GM06990 (cell line): Measurements from ENCODE around the gene TSPAN9.

Experiments
- DNase-seq: peaks from one replicate; pipeline ENCODE4 v3.0.0-alpha.2; 2011; ENCODE audit not compliant: insufficient read length; ENCODE audit errors: extremely low read depth
- H3K27me3 ChIP-seq: replicated peaks from 2 replicates; pipeline ENCODE4 v1.6.0; 2011; ENCODE audit warnings: low read length; ENCODE audit not compliant: control insufficient read depth, insufficient read depth
- H3K36me3 ChIP-seq: 2 replicates; pipeline ENCODE4 v1.5.1; 2011; ENCODE audit warnings: low read length; ENCODE audit not compliant: control insufficient read depth, insufficient read depth
- H3K4me3 ChIP-seq: replicated peaks from 2 replicates; pipeline ENCODE4 v1.5.1; 2011; ENCODE audit warnings: low read depth, mild to moderate bottlenecking, control low read depth, low read length
- TF ChIP-seq, protein P1 (sequence below): IDR thresholded peaks from 2 replicates; pipeline ENCODE4 v1.5.1; 2011; ENCODE audit warnings: low read length, control low read depth, mild to moderate bottlenecking, inconsistent platforms; ENCODE audit not compliant: insufficient read depth, poor library complexity, severe bottlenecking

TSPAN9 gene

DNA sequence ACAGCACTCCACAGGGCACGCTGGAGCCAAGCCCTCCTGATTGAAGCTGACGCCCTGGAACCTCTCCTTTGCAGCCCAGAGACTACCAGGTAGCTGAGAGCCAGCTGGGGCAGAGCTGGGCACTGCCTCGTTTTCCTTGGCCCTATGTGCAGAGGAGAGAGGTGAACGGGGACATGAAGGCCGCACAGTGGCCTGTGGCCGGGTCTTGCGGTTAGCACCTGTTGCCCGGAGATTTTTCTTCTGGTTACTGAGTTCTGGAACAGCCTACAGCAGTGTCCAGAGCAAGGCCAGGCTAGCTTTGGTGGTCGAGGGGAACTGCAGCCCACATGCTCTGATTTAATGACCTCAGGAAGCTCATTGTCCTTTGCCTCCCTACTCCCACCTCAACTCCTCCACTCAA is 212.5 kb downstream of the TSPAN9 start:
- peaks cover 2% of the 10 kb centered on the region for H3K27me3 ChIP-seq
- H3K36me3 ChIP-seq = no peaks in the 10 kb centered on the region
- TF ChIP-seq, protein P1, sequence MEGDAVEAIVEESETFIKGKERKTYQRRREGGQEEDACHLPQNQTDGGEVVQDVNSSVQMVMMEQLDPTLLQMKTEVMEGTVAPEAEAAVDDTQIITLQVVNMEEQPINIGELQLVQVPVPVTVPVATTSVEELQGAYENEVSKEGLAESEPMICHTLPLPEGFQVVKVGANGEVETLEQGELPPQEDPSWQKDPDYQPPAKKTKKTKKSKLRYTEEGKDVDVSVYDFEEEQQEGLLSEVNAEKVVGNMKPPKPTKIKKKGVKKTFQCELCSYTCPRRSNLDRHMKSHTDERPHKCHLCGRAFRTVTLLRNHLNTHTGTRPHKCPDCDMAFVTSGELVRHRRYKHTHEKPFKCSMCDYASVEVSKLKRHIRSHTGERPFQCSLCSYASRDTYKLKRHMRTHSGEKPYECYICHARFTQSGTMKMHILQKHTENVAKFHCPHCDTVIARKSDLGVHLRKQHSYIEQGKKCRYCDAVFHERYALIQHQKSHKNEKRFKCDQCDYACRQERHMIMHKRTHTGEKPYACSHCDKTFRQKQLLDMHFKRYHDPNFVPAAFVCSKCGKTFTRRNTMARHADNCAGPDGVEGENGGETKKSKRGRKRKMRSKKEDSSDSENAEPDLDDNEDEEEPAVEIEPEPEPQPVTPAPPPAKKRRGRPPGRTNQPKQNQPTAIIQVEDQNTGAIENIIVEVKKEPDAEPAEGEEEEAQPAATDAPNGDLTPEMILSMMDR = no peak
- no peak overlapping the region for H3K4me3 ChIP-seq
- DNase-seq = no peak

DNA sequence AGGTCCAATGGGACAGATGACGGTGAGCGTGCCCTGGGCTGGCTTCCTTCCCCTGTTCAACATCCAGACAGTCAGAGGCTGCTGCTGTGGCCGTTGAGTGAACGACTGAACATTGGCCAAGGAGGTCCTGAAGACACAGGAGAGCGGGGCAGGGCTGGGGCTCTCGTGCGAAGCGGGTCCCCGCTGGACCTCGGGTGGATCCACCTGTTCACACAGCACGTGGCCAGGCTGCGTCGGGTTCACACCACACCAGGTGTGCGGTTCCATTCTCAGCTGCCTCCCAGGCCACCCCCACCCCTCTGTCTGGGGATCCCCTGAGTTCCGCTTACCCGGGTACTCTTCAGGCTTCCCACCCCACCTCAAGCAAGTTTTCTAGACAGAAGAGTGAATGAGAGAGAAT is 214.8 kb downstream of the TSPAN9 start:
- DNase-seq = no peak
- Histone ChIP-seq H3K27me3 (peaks cover 1% of the 10 kb centered on the region), H3K4me3 (no peak overlapping the region), H3K36me3 (no peaks in the 10 kb centered on the region)
- TF ChIP-seq, protein P1 = no peak

DNA sequence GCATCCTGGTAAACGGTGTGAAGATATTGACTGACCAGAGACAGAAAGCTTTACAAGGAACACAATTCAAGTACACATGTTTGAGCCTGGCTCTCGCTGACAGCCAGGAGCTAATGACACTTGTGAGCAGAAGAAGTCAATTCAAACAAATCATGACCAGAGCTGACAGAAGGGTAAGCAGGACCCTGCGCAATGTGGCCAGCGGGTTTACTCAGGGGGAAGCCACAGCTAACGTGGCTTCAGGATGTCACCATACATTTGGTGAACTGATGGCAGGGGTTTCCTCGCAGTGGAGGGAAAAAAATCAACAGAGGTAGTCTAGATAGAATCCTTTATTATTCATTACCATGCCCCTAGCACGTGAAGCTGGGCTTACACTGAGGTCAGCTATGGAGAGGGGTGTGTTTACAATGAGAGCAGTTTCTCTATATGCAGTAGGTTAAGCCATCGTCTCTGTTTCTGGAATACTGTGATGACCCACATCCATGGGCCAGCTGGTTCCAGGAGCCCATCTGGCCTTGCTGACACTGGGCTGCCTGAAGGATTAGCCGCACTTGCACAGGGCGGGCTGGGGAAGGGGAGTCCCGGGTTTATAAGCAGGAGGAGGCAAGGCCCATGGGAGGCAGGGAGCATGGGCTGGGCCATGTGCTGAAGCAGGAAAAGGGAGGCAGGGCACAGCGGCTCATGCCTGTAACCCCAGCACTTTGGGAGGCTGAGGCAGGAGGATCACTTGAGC is 215.7 kb downstream of the TSPAN9 start:
- TF ChIP-seq, protein P1 = no peak

DNA sequence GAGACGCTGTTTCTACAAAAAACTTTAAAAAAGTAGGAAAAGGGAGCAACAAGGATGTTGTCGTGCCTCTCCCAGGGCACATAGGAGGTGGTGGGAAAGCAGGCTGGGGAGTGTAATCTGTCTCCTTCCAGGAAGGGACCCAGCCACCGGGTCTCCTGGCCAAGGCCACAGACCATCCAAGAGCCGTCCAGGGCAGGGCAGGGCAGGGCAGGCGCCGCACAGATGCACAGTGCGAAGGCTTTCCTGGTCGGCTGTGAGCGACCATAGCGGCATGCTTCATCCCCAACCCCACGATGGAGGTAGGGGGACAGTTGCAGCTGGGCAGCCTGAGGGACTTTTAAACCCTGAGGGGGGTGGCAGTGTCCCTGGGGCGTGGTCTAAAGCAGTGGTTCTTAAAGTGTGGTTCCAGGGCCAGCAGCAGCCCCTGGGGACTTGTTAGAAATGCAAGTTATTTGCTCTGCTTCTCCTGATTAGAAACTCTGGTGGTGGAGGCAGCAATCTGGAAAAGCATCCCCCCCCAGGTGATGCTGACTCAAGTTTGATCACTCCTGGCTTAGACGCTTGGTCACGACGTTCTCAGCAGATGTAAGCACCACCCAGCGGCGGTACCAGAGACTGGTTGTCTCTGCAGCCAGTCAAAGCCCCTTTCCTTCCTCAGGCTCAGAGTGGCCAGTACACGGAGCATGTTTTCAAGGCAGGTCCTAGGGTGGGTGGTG is 216.4 kb downstream of the TSPAN9 start:
- TF ChIP-seq, protein P1 = no peak
- no peaks in the 10 kb centered on the region for H3K36me3 ChIP-seq
- no peak overlapping the region for H3K4me3 ChIP-seq
- peaks cover 1% of the 10 kb centered on the region; the same call in 1 of the 2 replicates for H3K27me3 ChIP-seq
- no peak for DNase-seq

More for the DNA sequence above, 215.7 kb downstream of the TSPAN9 start:
- no peak for DNase-seq
- Histone ChIP-seq H3K4me3 (no peak overlapping the region), H3K27me3 (peaks cover 1% of the 10 kb centered on the region; the same call in 1 of the 2 replicates), H3K36me3 (no peaks in the 10 kb centered on the region)

DNA sequence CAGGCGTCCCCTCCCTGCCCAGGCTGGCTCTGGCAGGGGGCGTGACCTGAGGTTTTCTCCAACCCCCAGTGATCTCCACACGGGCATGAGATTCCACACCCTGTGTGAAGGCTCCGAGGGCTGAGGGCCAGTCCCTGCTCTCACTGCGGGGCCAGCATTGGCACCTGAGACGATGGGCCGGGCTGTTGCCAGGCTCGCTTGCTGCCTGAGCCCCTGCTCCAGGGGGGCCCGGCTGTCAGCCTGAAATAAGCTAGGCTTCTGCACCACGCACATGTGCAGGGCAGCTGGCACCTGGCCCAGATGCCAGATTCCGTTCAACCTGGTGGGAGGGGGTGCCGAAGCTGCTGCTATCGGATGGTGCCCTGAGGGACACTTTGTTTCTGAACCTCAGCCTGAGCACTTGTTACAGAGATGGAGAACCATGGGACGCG is 217.3 kb downstream of the TSPAN9 start:
- TF ChIP-seq, protein P1 = no peak
- Histone ChIP-seq H3K4me3 (no peak overlapping the region), H3K36me3 (no peaks in the 10 kb centered on the region), H3K27me3 (peaks cover 1% of the 10 kb centered on the region; the same call in 1 of the 2 replicates)
- no peak for DNase-seq
